ENCODE data around the gene CHST3. TPM values are rescaled to one million over a fixed set of nuclear protein-coding genes. Genes with fewer than 3 reads are reported as not detected.
"Not testable (repeated sequence)": the region's sequence is repeated elsewhere in the genome, so short reads cannot be mapped to it uniquely, and the experiment has no call there.

The CHST3 gene
- total RNA-seq, 1 experiment from 2014 or later = 44.6 TPM

DNA sequence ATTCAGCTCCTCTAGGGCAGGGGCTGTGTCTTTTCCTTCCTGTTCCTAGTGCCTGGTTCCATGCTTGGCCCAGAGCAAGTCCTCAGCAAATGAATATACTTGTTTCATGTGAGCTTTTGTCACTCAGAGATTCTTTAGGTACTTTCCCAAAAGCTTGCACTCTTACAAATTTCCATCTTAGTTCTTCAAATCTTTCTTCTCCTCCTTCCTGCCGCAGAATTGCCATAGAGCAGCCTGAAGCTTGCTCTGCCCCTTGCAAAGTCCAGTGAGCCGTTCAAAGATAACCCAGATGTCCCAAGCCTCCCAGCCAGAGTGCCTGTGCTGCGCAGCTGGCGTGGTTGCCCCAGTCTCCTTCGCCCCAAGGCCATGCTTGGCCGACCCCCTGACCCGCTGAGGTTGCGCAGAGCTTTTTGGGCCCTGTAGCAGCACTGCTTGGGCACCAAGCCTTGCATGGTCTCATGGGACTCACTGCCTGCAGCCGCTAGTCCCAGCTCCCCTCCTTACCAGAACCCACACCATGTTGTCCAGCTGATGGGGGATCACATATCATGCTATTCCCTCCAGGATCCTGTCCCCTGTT is 20.7 kb downstream of the CHST3 start:
- H3K4me1 ChIP-seq (ENCODE audit: control insufficient read depth, insufficient read depth, low read length) = peaks cover 33% of the 10 kb centered on the region
- ChIA-PET CTCF (no interaction called here), POLR2A (interaction anchor here (1.0 kb wide), 1 partner anchor 14 kb away, joined by 3 read pairs; no protein-coding TSS in a partner anchor)
- intact Hi-C loops (cut with micrococcal nuclease; ENCODE audit: unreplicated experiment) (no loop called here), in situ Hi-C loops (cut with HindIII; ENCODE audit: low pct_unique_long_range_greater_than_20kb, low sequenced_read_pairs) (no loop called here)
- no peaks in the 10 kb centered on the region for H3K9me3 ChIP-seq (ENCODE audit: control insufficient read depth, insufficient read depth, low read depth, low read length)
- no peak overlapping the region for H3K4me3 ChIP-seq (ENCODE audit: low read depth in 2 of 2, low read length in 2 of 2)
- H3K27me3 ChIP-seq (ENCODE audit: control insufficient read depth, insufficient read depth, low read length) = no peaks in the 10 kb centered on the region
- H3K27ac ChIP-seq (ENCODE audit: low read length) = no peak overlapping the region
- ATAC-seq (no peak), DNase-seq (ENCODE audit: low read depth, low spot score) (no peak)
- BruUV-seq (replicated peaks) = no TSS peak
- H3K36me3 ChIP-seq (ENCODE audit: control insufficient read depth, insufficient read depth, low read length) = no peaks in the 10 kb centered on the region
- TF ChIP-seq SIN3A (IDR thresholded peaks at IDR 0.05; ENCODE audit: borderline replicate concordance, insufficient read depth, low read depth, low read length) (no peak), TCF7L2 (IDR thresholded peaks at IDR 0.05; ENCODE audit: low read depth, low read length) (no peak), POLR2AphosphoS5 (IDR thresholded peaks at IDR 0.05; ENCODE audit: low read depth, low read length) (no peak)
- TF ChIP-seq, protein P1, sequence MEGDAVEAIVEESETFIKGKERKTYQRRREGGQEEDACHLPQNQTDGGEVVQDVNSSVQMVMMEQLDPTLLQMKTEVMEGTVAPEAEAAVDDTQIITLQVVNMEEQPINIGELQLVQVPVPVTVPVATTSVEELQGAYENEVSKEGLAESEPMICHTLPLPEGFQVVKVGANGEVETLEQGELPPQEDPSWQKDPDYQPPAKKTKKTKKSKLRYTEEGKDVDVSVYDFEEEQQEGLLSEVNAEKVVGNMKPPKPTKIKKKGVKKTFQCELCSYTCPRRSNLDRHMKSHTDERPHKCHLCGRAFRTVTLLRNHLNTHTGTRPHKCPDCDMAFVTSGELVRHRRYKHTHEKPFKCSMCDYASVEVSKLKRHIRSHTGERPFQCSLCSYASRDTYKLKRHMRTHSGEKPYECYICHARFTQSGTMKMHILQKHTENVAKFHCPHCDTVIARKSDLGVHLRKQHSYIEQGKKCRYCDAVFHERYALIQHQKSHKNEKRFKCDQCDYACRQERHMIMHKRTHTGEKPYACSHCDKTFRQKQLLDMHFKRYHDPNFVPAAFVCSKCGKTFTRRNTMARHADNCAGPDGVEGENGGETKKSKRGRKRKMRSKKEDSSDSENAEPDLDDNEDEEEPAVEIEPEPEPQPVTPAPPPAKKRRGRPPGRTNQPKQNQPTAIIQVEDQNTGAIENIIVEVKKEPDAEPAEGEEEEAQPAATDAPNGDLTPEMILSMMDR (IDR thresholded peaks at IDR 0.05) = no peak
- TF ChIP-seq, protein P2, sequence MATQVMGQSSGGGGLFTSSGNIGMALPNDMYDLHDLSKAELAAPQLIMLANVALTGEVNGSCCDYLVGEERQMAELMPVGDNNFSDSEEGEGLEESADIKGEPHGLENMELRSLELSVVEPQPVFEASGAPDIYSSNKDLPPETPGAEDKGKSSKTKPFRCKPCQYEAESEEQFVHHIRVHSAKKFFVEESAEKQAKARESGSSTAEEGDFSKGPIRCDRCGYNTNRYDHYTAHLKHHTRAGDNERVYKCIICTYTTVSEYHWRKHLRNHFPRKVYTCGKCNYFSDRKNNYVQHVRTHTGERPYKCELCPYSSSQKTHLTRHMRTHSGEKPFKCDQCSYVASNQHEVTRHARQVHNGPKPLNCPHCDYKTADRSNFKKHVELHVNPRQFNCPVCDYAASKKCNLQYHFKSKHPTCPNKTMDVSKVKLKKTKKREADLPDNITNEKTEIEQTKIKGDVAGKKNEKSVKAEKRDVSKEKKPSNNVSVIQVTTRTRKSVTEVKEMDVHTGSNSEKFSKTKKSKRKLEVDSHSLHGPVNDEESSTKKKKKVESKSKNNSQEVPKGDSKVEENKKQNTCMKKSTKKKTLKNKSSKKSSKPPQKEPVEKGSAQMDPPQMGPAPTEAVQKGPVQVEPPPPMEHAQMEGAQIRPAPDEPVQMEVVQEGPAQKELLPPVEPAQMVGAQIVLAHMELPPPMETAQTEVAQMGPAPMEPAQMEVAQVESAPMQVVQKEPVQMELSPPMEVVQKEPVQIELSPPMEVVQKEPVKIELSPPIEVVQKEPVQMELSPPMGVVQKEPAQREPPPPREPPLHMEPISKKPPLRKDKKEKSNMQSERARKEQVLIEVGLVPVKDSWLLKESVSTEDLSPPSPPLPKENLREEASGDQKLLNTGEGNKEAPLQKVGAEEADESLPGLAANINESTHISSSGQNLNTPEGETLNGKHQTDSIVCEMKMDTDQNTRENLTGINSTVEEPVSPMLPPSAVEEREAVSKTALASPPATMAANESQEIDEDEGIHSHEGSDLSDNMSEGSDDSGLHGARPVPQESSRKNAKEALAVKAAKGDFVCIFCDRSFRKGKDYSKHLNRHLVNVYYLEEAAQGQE (IDR thresholded peaks at IDR 0.05; ENCODE audit: insufficient read depth in 1 of 2, low read depth in 2 of 2, low read length in 1 of 2) = no peak

DNA sequence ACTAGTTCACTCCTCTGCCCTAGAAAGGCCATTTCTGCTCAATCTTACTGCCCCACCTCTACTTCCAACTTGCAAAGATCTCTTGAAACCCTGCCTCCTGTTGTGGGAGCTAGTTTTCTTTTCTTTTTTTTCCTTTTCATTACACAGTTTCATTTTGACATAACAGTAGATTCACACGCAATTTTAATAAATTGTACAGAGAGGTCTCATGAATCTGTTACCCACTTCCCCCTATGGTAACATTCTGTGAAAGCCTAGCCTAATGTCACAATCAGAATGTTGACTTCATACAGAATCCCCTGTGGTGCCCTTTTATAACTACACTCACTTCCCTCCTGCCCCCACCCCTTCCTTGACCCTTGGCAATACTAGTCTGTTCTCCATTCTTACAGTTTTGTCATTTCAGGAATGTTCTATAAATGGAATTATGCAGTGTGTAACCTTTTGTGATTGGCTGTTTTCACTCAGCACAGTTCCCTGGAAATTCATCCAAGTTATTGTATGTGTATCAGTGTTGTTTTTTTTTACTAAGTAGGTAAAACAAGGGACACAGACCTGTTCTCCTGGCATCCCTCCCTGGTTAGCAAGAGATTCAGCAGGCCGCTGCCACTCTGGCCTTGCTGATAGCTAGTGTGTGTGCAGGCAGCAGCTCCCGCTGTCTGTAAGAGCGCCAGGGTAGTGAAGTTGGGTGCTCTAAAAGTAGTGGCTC is 21.5 kb downstream of the CHST3 start:
- Histone ChIP-seq H3K4me1 (ENCODE audit: control insufficient read depth, insufficient read depth, low read length) (peaks cover 25% of the 10 kb centered on the region), H3K27me3 (ENCODE audit: control insufficient read depth, insufficient read depth, low read length) (no peaks in the 10 kb centered on the region), H3K36me3 (ENCODE audit: control insufficient read depth, insufficient read depth, low read length) (no peaks in the 10 kb centered on the region), H3K4me3 (ENCODE audit: low read depth in 2 of 2, low read length in 2 of 2) (no peak overlapping the region), H3K27ac (ENCODE audit: low read length) (no peak overlapping the region), H3K9me3 (ENCODE audit: control insufficient read depth, insufficient read depth, low read depth, low read length) (no peaks in the 10 kb centered on the region)
- TF ChIP-seq, protein P1 (IDR thresholded peaks at IDR 0.05) = no peak
- TF ChIP-seq TCF7L2 (IDR thresholded peaks at IDR 0.05; ENCODE audit: low read depth, low read length) (no peak), POLR2AphosphoS5 (IDR thresholded peaks at IDR 0.05; ENCODE audit: low read depth, low read length) (no peak), SIN3A (IDR thresholded peaks at IDR 0.05; ENCODE audit: borderline replicate concordance, insufficient read depth, low read depth, low read length) (no peak)
- TF ChIP-seq, protein P2 (IDR thresholded peaks at IDR 0.05; ENCODE audit: insufficient read depth in 1 of 2, low read depth in 2 of 2, low read length in 1 of 2) = no peak
- intact Hi-C loops (cut with micrococcal nuclease; ENCODE audit: unreplicated experiment) (no loop called here), in situ Hi-C loops (cut with HindIII; ENCODE audit: low pct_unique_long_range_greater_than_20kb, low sequenced_read_pairs) (no loop called here)
- ChIA-PET POLR2A (no interaction called here), CTCF (interaction anchor here (0.6 to 0.7 kb wide), 2 partner anchors 90 to 97 kb away, joined by 3 to 4 read pairs; no protein-coding TSS in a partner anchor)
- no peak for ATAC-seq
- DNase-seq (ENCODE audit: low read depth, low spot score) = no peak
- BruUV-seq (replicated peaks) = no TSS peak

DNA sequence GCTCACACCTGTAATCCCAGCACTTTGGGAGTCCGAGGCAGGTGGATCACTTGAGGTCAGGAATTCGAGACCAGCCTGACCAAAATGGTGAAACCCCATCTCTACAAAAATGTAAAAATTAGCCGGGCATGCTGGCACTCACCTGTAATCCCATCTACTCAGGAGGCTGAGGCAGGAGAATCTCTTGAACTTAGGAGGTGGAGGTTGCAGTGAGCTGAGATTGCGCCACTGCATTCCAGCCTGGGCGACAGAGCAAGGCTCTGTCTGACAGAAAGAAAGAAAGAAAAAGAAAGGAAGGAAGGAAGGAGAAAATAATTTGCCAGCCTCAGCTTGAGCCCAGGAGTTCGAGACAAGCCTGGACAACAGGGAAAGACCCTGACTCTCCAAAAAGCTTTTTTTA is 24.7 kb downstream of the CHST3 start:
- H3K9me3 ChIP-seq (ENCODE audit: control insufficient read depth, insufficient read depth, low read depth, low read length); H3K36me3 ChIP-seq (ENCODE audit: control insufficient read depth, insufficient read depth, low read length); POLR2A ChIA-PET; BruUV-seq (replicated peaks); ATAC-seq; in situ Hi-C loops (cut with HindIII; ENCODE audit: low pct_unique_long_range_greater_than_20kb, low sequenced_read_pairs); intact Hi-C loops (cut with micrococcal nuclease; ENCODE audit: unreplicated experiment); H3K27me3 ChIP-seq (ENCODE audit: control insufficient read depth, insufficient read depth, low read length); H3K27ac ChIP-seq (ENCODE audit: low read length); CTCF ChIA-PET; H3K4me3 ChIP-seq (ENCODE audit: low read depth in 2 of 2, low read length in 2 of 2); DNase-seq (ENCODE audit: low read depth, low spot score): not testable (repeated sequence)
- H3K4me1 ChIP-seq (ENCODE audit: control insufficient read depth, insufficient read depth, low read length) = peaks cover 15% of the 10 kb centered on the region

All from Panc1 (cell line).